Measurements from ENCODE around the gene SSMEM1.

DNA sequence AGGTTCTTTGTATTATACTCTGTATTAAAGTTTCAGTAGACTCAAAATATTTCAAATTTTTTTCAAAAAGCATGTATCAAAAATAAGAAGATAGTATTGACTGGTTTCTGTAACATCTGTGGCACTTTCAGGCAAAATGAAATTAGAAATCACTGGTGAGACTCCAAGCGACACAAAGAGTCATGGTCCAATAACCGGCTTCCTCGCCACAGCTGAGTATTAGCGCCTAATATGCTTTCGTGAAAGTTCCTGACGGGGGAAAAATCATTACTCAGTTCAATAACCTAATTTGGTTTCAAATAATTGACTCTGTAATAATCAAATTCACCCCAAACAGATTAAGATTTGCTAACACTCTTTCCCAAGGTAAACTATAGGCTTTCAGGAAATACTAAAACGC is 15.9 kb upstream of the SSMEM1 start:
- TF ChIP-seq, protein P1, sequence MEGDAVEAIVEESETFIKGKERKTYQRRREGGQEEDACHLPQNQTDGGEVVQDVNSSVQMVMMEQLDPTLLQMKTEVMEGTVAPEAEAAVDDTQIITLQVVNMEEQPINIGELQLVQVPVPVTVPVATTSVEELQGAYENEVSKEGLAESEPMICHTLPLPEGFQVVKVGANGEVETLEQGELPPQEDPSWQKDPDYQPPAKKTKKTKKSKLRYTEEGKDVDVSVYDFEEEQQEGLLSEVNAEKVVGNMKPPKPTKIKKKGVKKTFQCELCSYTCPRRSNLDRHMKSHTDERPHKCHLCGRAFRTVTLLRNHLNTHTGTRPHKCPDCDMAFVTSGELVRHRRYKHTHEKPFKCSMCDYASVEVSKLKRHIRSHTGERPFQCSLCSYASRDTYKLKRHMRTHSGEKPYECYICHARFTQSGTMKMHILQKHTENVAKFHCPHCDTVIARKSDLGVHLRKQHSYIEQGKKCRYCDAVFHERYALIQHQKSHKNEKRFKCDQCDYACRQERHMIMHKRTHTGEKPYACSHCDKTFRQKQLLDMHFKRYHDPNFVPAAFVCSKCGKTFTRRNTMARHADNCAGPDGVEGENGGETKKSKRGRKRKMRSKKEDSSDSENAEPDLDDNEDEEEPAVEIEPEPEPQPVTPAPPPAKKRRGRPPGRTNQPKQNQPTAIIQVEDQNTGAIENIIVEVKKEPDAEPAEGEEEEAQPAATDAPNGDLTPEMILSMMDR (IDR thresholded peaks at IDR 0.05), result no peak
- TF ChIP-seq POLR2A (IDR thresholded peaks at IDR 0.05), result no peak
